ENCODE results near the gene MUC20.
"Not testable (repeated sequence)": the region's sequence is repeated elsewhere in the genome, so short reads cannot be mapped to it uniquely, and the experiment has no call there.

MUC20 gene

GRCh38 chr3:195732940-195733339 is 12.2 kb downstream of the MUC20 start:
- no peak overlapping the region for H3K27ac ChIP-seq
- TF ChIP-seq CTCF (conservative IDR thresholded peaks at IDR 0.05) (no peak), ZFX (IDR thresholded peaks at IDR 0.05) (no peak)

GRCh38 chr3:195735036-195735695 is 14.4 kb downstream of the MUC20 start:
- no peak for TF ChIP-seq ZFX (IDR thresholded peaks at IDR 0.05)
- TF ChIP-seq CTCF (conservative IDR thresholded peaks at IDR 0.05) = no peak
- H3K27ac ChIP-seq = no peak overlapping the region

GRCh38 chr3:195736866-195737490 is 16.2 kb downstream of the MUC20 start:
- TF ChIP-seq ZFX (IDR thresholded peaks at IDR 0.05) (no peak), CTCF (conservative IDR thresholded peaks at IDR 0.05) (no peak)
- H3K27ac ChIP-seq = no peak overlapping the region

GRCh38 chr3:195737782-195738181 is 17.0 kb downstream of the MUC20 start:
- not testable (repeated sequence) for H3K27ac ChIP-seq

- H3K27ac ChIP-seq = no peak overlapping the region
Observed at GRCh38 chr3:195738274-195739044, 17.7 kb downstream of the MUC20 start.

GRCh38 chr3:195739561-195740111 is 18.9 kb downstream of the MUC20 start:
- TF ChIP-seq CTCF (conservative IDR thresholded peaks at IDR 0.05) (no peak), ZFX (IDR thresholded peaks at IDR 0.05) (no peak)
- no peak overlapping the region for H3K27ac ChIP-seq

More at GRCh38 chr3:195738274-195739044, 17.7 kb downstream of the MUC20 start:
- no peak for TF ChIP-seq ZFX (IDR thresholded peaks at IDR 0.05)
- TF ChIP-seq CTCF (conservative IDR thresholded peaks at IDR 0.05) = no peak

GRCh38 chr3:195744437-195744836 is 23.7 kb downstream of the MUC20 start:
- TF ChIP-seq CTCF (conservative IDR thresholded peaks at IDR 0.05) (no peak), ZFX (IDR thresholded peaks at IDR 0.05) (no peak)
- H3K27ac ChIP-seq = no peak overlapping the region
